GM23338 (cell line): ENCODE data around the gene CRTC1. TPM values are rescaled to one million over a fixed set of nuclear protein-coding genes. Genes with fewer than 3 reads are reported as not detected.

Experiments used
- ATAC-seq: fragments of 200-7000 bp; cut with Tn5 transposase; 3 replicates; pipeline ENCODE4 v1.9.1; 2020
- DNase-seq: peaks from one replicate; pipeline ENCODE4 v3.0.0-alpha.2; 2015; ENCODE audit warnings: low spot score
- H2AFZ ChIP-seq: fragments of 200-600 bp; sonication (generic); 2 replicates; pipeline ENCODE4 v1.8.0; 2016; ENCODE audit warnings: antibody characterized with exemption, mild to moderate bottlenecking, moderate library complexity
- H3F3A ChIP-seq: fragments of 200-600 bp; sonication (generic); replicated peaks from 2 replicates; pipeline ENCODE4 v1.8.0; 2017; ENCODE audit warnings: antibody characterized with exemption, mixed run types, low read depth
- H3K27ac ChIP-seq: fragments of 200-600 bp; sonication (generic); 2 replicates; pipeline ENCODE4 v1.6.1; 2016; ENCODE audit warnings: low read depth
- H3K27me3 ChIP-seq: fragments of 200-600 bp; sonication (generic); 2 replicates; pipeline ENCODE4 v1.8.0; 2016; ENCODE audit warnings: mild to moderate bottlenecking, mixed run types, moderate library complexity; ENCODE audit not compliant: insufficient read depth
- H3K36me3 ChIP-seq: fragments of 200-600 bp; sonication (generic); 2 replicates; pipeline ENCODE4 v1.8.0; 2016; ENCODE audit warnings: mild to moderate bottlenecking; ENCODE audit not compliant: insufficient read depth
- H3K4me1 ChIP-seq: fragments of 200-600 bp; sonication (generic); 2 replicates; pipeline ENCODE4 v1.8.0; 2016; ENCODE audit warnings: mild to moderate bottlenecking, moderate library complexity; ENCODE audit not compliant: insufficient read depth
- H3K4me2 ChIP-seq: fragments of 200-600 bp; sonication (generic); 2 replicates; pipeline ENCODE4 v1.7.1; 2017; ENCODE audit warnings: mixed run types
- H3K4me3 ChIP-seq: fragments of 200-600 bp; sonication (generic); 2 replicates; pipeline ENCODE4 v1.6.1; 2016; ENCODE audit warnings: mixed run types
- H3K79me2 ChIP-seq: fragments of 200-600 bp; sonication (generic); replicated peaks from 2 replicates; pipeline ENCODE4 v1.8.0; 2017; ENCODE audit warnings: mild to moderate bottlenecking; ENCODE audit not compliant: insufficient read depth
- H3K9me2 ChIP-seq: fragments of 200-600 bp; sonication (generic); 2 replicates; pipeline ENCODE4 v1.8.0; 2017; ENCODE audit not compliant: insufficient read depth
- H4K20me1 ChIP-seq: fragments of 200-600 bp; sonication (generic); replicated peaks from 2 replicates; pipeline ENCODE4 v1.8.0; 2017; ENCODE audit warnings: mild to moderate bottlenecking; ENCODE audit not compliant: insufficient read depth
- H3K27ac Mint-ChIP-seq: 2 replicates; pipeline ENCODE4 v1.8.0; 2020; ENCODE audit warnings: inconsistent platforms, mild to moderate bottlenecking, moderate library complexity, mixed read lengths
- H3K27me3 Mint-ChIP-seq: 3 replicates; pipeline ENCODE4 v1.8.0; 2022; ENCODE audit warnings: low read depth, mild to moderate bottlenecking, moderate library complexity, mixed read lengths, inconsistent platforms; ENCODE audit not compliant: insufficient read depth, poor library complexity
- H3K36me3 Mint-ChIP-seq: 3 replicates; pipeline ENCODE4 v1.8.0; 2021; ENCODE audit warnings: low read depth, mild to moderate bottlenecking, inconsistent platforms, moderate library complexity, mixed read lengths
- H3K4me1 Mint-ChIP-seq: 3 replicates; pipeline ENCODE4 v1.8.0; 2020; ENCODE audit warnings: mild to moderate bottlenecking, inconsistent platforms, mixed read lengths
- H3K4me3 Mint-ChIP-seq: 3 replicates; pipeline ENCODE4 v1.8.0; 2021; ENCODE audit warnings: moderate library complexity, mild to moderate bottlenecking, inconsistent platforms, mixed read lengths
- H3K9me3 Mint-ChIP-seq: 3 replicates; pipeline ENCODE4 v1.8.0; 2020; ENCODE audit warnings: moderate library complexity, mild to moderate bottlenecking, inconsistent platforms, mixed read lengths
- EZH2 ChIP-seq: fragments of 200-600 bp; sonication (generic); IDR thresholded peaks from one replicate; pipeline ENCODE4 v1.8.0; 2017; ENCODE audit warnings: antibody characterized with exemption, mild to moderate bottlenecking, low read depth; ENCODE audit not compliant: unreplicated experiment
- EZH2phosphoT487 ChIP-seq: fragments of 200-600 bp; sonication (generic); IDR thresholded peaks from one replicate; pipeline ENCODE4 v1.8.1; 2018; ENCODE audit warnings: antibody characterized with exemption; ENCODE audit not compliant: unreplicated experiment
- POLR2AphosphoS5 ChIP-seq: IDR thresholded peaks from 2 replicates; pipeline ENCODE4 v1.6.1; 2016; ENCODE audit warnings: antibody characterized with exemption, low read depth
- ZNF114 ChIP-seq: fragments of 250-450 bp; sonication (Bioruptor Pico); IDR thresholded peaks from 2 replicates; pipeline ENCODE4 v1.5.0; 2020; ENCODE audit warnings: mild to moderate bottlenecking, moderate library complexity
- ZNF331 ChIP-seq: fragments of 250-450 bp; sonication (Bioruptor Pico); IDR thresholded peaks from 2 replicates; pipeline ENCODE4 v1.5.0; 2020; ENCODE audit warnings: low read depth, mild to moderate bottlenecking, moderate library complexity
- polyA plus RNA-seq: library from polyadenylated mRNA; unstranded; fragments of >200 nt; fragmentation: Nextera tagmentation; extraction: Ambion mirVana; gene quantifications from 2 replicates; pipeline ENCODE4 v1.2.1, GENCODE V29; 2016
- total RNA-seq: library from RNA; depleted of rRNA; stranded (reverse); fragments of >200 nt; shearing (Covaris generic); gene quantifications from 2 replicates; pipeline ENCODE4 v1.2.3, GENCODE V29; 2014
- TF ChIP-seq, protein P1 (sequence below): fragments of 250-450 bp; sonication (Bioruptor Pico); IDR thresholded peaks from 2 replicates; pipeline ENCODE4 v1.5.0; 2020; ENCODE audit warnings: mild to moderate bottlenecking, moderate library complexity
- TF ChIP-seq, protein P2 (sequence below): IDR thresholded peaks from one replicate; pipeline ENCODE4 v1.6.1; 2018; ENCODE audit warnings: antibody characterized with exemption; ENCODE audit not compliant: unreplicated experiment

Gene CRTC1
- total and polyA plus RNA-seq, 2 experiments from 2014 or later: 5.4 to 8.4 TPM

DNA sequence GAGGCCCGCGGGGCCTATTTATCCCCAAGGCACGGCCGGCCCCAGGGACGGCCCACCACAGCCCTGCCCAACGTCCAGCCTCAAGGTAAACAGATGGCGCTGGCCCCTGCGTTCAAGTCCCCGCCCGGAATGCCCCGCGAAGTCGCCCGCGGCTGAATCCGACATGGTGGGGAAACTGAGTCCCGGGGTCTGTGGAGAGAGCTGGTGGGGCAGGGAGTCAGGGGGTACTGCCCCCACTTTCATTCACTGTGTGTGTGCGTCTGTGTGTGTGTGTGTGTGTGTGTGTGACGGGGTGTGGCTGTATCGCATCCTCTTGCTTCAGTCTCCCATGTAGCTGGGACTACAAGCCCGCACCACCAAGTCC is 107.8 kb downstream of the CRTC1 start:
- DNase-seq: no peak
- Histone ChIP-seq H3K27ac (no peak overlapping the region), H3K27me3 (peaks cover 100% of the 10 kb centered on the region), H3K36me3 (no peaks in the 10 kb centered on the region), H3K4me2 (peak overlapping the region; percentile 87), H3K79me2 (no peaks in the 10 kb centered on the region), H3K4me1 (peaks cover 9% of the 10 kb centered on the region; the same call in 1 of the 2 replicates), H4K20me1 (peaks cover 11% of the 10 kb centered on the region), H3K9me2 (no peaks in the 10 kb centered on the region), H3K4me3 (peak overlapping the region; percentile 67), H2AFZ (peak overlapping the region; percentile 99), H3F3A (0 out of 2 replicates have a peak, but pooled peaks cover 4% of the 10 kb centered on the region)
- Mint-ChIP-seq H3K9me3 (peaks cover 7% of the 10 kb centered on the region), H3K4me3 (peak overlapping the region; percentile 47; the same call in 1 of the 3 replicates), H3K36me3 (no peaks in the 10 kb centered on the region; the same call in 2 of the 3 replicates), H3K27me3 (peaks cover 91% of the 10 kb centered on the region), H3K4me1 (peaks cover 12% of the 10 kb centered on the region), H3K27ac (no peak overlapping the region)
- TF ChIP-seq EZH2 (peak; percentile 26), ZNF331 (no peak)
- ATAC-seq: no peak

DNA sequence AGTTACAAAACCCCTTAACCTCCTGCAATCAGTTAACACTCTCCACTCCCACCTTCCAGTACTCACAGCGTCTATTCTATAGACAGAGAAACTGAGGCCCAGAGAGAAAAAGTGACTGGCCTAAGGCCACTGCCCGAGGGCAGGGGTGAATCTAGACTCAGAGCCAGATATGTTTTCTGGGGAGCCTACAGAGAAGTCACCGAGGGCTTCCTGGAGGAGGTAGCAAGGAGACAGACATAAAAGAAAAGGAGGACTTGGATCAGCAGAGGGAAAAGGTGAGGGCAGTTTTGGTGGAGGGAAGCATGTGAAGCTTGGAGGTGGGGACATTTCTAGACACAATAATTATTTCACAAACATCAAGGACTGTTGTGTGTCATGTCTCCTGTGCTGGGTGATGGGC is 109.2 kb downstream of the CRTC1 start:
- Histone ChIP-seq H3F3A (0 out of 2 replicates have a peak, but pooled peaks cover 2% of the 10 kb centered on the region), H3K4me3 (no peak overlapping the region), H3K27ac (no peak overlapping the region), H3K4me2 (no peak overlapping the region), H3K79me2 (no peaks in the 10 kb centered on the region), H3K36me3 (no peaks in the 10 kb centered on the region), H3K9me2 (no peaks in the 10 kb centered on the region), H3K27me3 (peaks cover 100% of the 10 kb centered on the region), H3K4me1 (peaks cover 9% of the 10 kb centered on the region; the same call in 1 of the 2 replicates), H4K20me1 (peaks cover 11% of the 10 kb centered on the region), H2AFZ (no peak overlapping the region)
- no peaks in the 10 kb centered on the region; the same call in 2 of the 3 replicates for H3K36me3 Mint-ChIP-seq
- DNase-seq: no peak
- H3K9me3 Mint-ChIP-seq: peaks cover 5% of the 10 kb centered on the region
- peaks cover 7% of the 10 kb centered on the region for H3K4me1 Mint-ChIP-seq
- TF ChIP-seq EZH2phosphoT487: no peak
- TF ChIP-seq ZNF114 (CRISPR knock-in tag): no peak
- TF ChIP-seq POLR2AphosphoS5: no peak
- TF ChIP-seq, protein P1, sequence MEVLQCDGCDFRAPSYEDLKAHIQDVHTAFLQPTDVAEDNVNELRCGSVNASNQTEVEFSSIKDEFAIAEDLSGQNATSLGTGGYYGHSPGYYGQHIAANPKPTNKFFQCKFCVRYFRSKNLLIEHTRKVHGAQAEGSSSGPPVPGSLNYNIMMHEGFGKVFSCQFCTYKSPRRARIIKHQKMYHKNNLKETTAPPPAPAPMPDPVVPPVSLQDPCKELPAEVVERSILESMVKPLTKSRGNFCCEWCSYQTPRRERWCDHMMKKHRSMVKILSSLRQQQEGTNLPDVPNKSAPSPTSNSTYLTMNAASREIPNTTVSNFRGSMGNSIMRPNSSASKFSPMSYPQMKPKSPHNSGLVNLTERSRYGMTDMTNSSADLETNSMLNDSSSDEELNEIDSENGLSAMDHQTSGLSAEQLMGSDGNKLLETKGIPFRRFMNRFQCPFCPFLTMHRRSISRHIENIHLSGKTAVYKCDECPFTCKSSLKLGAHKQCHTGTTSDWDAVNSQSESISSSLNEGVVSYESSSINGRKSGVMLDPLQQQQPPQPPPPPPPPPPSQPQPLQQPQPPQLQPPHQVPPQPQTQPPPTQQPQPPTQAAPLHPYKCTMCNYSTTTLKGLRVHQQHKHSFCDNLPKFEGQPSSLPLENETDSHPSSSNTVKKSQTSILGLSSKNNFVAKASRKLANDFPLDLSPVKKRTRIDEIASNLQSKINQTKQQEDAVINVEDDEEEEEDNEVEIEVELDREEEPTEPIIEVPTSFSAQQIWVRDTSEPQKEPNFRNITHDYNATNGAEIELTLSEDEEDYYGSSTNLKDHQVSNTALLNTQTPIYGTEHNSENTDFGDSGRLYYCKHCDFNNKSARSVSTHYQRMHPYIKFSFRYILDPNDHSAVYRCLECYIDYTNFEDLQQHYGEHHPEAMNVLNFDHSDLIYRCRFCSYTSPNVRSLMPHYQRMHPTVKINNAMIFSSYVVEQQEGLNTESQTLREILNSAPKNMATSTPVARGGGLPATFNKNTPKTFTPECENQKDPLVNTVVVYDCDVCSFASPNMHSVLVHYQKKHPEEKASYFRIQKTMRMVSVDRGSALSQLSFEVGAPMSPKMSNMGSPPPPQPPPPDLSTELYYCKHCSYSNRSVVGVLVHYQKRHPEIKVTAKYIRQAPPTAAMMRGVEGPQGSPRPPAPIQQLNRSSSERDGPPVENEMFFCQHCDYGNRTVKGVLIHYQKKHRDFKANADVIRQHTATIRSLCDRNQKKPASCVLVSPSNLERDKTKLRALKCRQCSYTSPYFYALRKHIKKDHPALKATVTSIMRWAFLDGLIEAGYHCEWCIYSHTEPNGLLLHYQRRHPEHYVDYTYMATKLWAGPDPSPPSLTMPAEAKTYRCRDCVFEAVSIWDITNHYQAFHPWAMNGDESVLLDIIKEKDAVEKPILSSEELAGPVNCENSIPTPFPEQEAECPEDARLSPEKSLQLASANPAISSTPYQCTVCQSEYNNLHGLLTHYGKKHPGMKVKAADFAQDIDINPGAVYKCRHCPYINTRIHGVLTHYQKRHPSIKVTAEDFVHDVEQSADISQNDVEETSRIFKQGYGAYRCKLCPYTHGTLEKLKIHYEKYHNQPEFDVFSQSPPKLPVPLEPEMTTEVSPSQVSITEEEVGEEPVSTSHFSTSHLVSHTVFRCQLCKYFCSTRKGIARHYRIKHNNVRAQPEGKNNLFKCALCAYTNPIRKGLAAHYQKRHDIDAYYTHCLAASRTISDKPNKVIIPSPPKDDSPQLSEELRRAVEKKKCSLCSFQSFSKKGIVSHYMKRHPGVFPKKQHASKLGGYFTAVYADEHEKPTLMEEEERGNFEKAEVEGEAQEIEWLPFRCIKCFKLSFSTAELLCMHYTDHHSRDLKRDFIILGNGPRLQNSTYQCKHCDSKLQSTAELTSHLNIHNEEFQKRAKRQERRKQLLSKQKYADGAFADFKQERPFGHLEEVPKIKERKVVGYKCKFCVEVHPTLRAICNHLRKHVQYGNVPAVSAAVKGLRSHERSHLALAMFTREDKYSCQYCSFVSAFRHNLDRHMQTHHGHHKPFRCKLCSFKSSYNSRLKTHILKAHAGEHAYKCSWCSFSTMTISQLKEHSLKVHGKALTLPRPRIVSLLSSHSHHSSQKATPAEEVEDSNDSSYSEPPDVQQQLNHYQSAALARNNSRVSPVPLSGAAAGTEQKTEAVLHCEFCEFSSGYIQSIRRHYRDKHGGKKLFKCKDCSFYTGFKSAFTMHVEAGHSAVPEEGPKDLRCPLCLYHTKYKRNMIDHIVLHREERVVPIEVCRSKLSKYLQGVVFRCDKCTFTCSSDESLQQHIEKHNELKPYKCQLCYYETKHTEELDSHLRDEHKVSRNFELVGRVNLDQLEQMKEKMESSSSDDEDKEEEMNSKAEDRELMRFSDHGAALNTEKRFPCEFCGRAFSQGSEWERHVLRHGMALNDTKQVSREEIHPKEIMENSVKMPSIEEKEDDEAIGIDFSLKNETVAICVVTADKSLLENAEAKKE (CRISPR knock-in tag): no peak
- TF ChIP-seq, protein P2, sequence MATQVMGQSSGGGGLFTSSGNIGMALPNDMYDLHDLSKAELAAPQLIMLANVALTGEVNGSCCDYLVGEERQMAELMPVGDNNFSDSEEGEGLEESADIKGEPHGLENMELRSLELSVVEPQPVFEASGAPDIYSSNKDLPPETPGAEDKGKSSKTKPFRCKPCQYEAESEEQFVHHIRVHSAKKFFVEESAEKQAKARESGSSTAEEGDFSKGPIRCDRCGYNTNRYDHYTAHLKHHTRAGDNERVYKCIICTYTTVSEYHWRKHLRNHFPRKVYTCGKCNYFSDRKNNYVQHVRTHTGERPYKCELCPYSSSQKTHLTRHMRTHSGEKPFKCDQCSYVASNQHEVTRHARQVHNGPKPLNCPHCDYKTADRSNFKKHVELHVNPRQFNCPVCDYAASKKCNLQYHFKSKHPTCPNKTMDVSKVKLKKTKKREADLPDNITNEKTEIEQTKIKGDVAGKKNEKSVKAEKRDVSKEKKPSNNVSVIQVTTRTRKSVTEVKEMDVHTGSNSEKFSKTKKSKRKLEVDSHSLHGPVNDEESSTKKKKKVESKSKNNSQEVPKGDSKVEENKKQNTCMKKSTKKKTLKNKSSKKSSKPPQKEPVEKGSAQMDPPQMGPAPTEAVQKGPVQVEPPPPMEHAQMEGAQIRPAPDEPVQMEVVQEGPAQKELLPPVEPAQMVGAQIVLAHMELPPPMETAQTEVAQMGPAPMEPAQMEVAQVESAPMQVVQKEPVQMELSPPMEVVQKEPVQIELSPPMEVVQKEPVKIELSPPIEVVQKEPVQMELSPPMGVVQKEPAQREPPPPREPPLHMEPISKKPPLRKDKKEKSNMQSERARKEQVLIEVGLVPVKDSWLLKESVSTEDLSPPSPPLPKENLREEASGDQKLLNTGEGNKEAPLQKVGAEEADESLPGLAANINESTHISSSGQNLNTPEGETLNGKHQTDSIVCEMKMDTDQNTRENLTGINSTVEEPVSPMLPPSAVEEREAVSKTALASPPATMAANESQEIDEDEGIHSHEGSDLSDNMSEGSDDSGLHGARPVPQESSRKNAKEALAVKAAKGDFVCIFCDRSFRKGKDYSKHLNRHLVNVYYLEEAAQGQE: no peak
- H3K27me3 Mint-ChIP-seq: peaks cover 82% of the 10 kb centered on the region
- ATAC-seq: no peak
- no peak overlapping the region; the same call in 2 of the 3 replicates for H3K4me3 Mint-ChIP-seq
- H3K27ac Mint-ChIP-seq: no peak overlapping the region
